HepG2 (cell line): ENCODE data around the gene EPN3. TPM values are rescaled to one million over a fixed set of nuclear protein-coding genes. Genes with fewer than 3 reads are reported as not detected.

ENCODE experiments used
- IRX3 ChIP-seq: sonication (generic); formaldehyde crosslinking; IDR thresholded peaks from 2 replicates; pipeline ENCODE4 v1.8.1; 2023; ENCODE audit warnings: mild to moderate bottlenecking, low read depth, missing genetic modification reagents, borderline replicate concordance
- KDM3A ChIP-seq: IDR thresholded peaks from 2 replicates; pipeline ENCODE4 v1.6.1; 2018; ENCODE audit warnings: low read depth, missing compliant biosample characterization
- MAFK ChIP-seq, 2 experiments: IDR thresholded peaks in 1 of 2; conservative IDR thresholded peaks in 1 of 2; 2 replicates each; pipeline ENCODE4 v1.6.1; 2011; ENCODE audit warnings: improper control_type of control experiment in 2 of 2, low read length in 2 of 2
- MTA1 ChIP-seq: sonication (generic); formaldehyde crosslinking; IDR thresholded peaks from 2 replicates; pipeline ENCODE4 v1.4.0; 2020; ENCODE audit warnings: missing genetic modification reagents, mild to moderate bottlenecking, borderline replicate concordance
- MTF2 ChIP-seq: sonication (generic); formaldehyde crosslinking; IDR thresholded peaks from 2 replicates; pipeline ENCODE4 v1.5.0; 2020; ENCODE audit warnings: missing genetic modification reagents, borderline replicate concordance
- NCOA1 ChIP-seq: sonication (generic); formaldehyde crosslinking; IDR thresholded peaks from 2 replicates; pipeline ENCODE4 v1.9.0; 2021; ENCODE audit warnings: missing genetic modification reagents
- PAX8 ChIP-seq: sonication (generic); formaldehyde crosslinking; IDR thresholded peaks from 2 replicates; pipeline ENCODE4 v1.8.0; 2022; ENCODE audit warnings: mild to moderate bottlenecking, missing genetic modification reagents, borderline replicate concordance
- U2AF2 ChIP-seq: fragments of 200-400 bp; formaldehyde crosslinking; IDR thresholded peaks from 2 replicates; pipeline ENCODE4 v1.6.1; 2017; ENCODE audit warnings: low read depth, mild to moderate bottlenecking, low read length
- ZFYVE20 ChIP-seq: sonication (generic); formaldehyde crosslinking; IDR thresholded peaks from 2 replicates; pipeline ENCODE4 v1.8.0; 2023; ENCODE audit warnings: low read depth, mild to moderate bottlenecking, moderate library complexity, missing genetic modification reagents, borderline replicate concordance
- ZNF224 ChIP-seq: sonication (generic); formaldehyde crosslinking; IDR thresholded peaks from 2 replicates; pipeline ENCODE4 v1.5.0; 2020; ENCODE audit warnings: mild to moderate bottlenecking, missing genetic modification reagents
- ZNF230 ChIP-seq: sonication (generic); formaldehyde crosslinking; IDR thresholded peaks from 2 replicates; pipeline ENCODE4 v1.4.0; 2020; ENCODE audit warnings: mild to moderate bottlenecking, missing genetic modification reagents
- ZNF30 ChIP-seq: sonication (generic); formaldehyde crosslinking; IDR thresholded peaks from 2 replicates; pipeline ENCODE4 v1.5.0; 2020; ENCODE audit warnings: mild to moderate bottlenecking, missing genetic modification reagents
- ZNF441 ChIP-seq: sonication (generic); formaldehyde crosslinking; IDR thresholded peaks from 2 replicates; pipeline ENCODE4 v1.7.0; 2021; ENCODE audit warnings: missing genetic modification reagents, borderline replicate concordance
- ZNF660 ChIP-seq: sonication (generic); formaldehyde crosslinking; IDR thresholded peaks from 2 replicates; pipeline ENCODE4 v1.5.1; 2020; ENCODE audit warnings: mild to moderate bottlenecking, low read depth, missing genetic modification reagents, borderline replicate concordance
- ZNF720 ChIP-seq: sonication (generic); formaldehyde crosslinking; IDR thresholded peaks from 2 replicates; pipeline ENCODE4 v1.4.0; 2020; ENCODE audit warnings: missing genetic modification reagents
- ZNF773 ChIP-seq: sonication (generic); formaldehyde crosslinking; IDR thresholded peaks from 2 replicates; pipeline ENCODE4 v1.4.0; 2020; ENCODE audit warnings: missing genetic modification reagents, borderline replicate concordance
- ZNF776 ChIP-seq: sonication (generic); formaldehyde crosslinking; IDR thresholded peaks from 2 replicates; pipeline ENCODE4 v1.4.0; 2020; ENCODE audit warnings: mild to moderate bottlenecking, missing genetic modification reagents
- polyA plus RNA-seq, 8 experiments: library from polyadenylated mRNA; depleted of rRNA in 3 of 8; stranded (reverse) in 7 of 8; unstranded in 1 of 8; fragments of >200 nt; fragmentation: Illumina TruSeq in 4 of 8; extraction: Trizol in 4 of 8; gene quantifications; 2 replicates each; pipeline versions ENCODE4 v1.2.1 to v1.2.3, GENCODE V29; 2011 to 2016; ENCODE audit warnings: low read depth in 4 of 8, missing spikeins in 1 of 8, mixed read lengths in 1 of 8; ENCODE audit not compliant: insufficient read depth in 1 of 8
- total RNA-seq, 5 experiments: library from RNA; depleted of rRNA; stranded (reverse); fragments of >200 nt; fragmentation: Illumina TruSeq; extraction: Trizol; gene quantifications; 2 replicates each; pipeline ENCODE4 v1.2.3, GENCODE V29; 2016; ENCODE audit warnings: low read depth in 1 of 5
- TF ChIP-seq, protein P1 (sequence below): sonication (generic); formaldehyde crosslinking; IDR thresholded peaks from 2 replicates; pipeline ENCODE4 v1.5.0; 2020; ENCODE audit warnings: missing genetic modification reagents
- TF ChIP-seq, protein P2 (sequence below): sonication (generic); formaldehyde crosslinking; IDR thresholded peaks from 2 replicates; pipeline ENCODE4 v1.5.1; 2020; ENCODE audit warnings: mild to moderate bottlenecking, missing genetic modification reagents, borderline replicate concordance
- TF ChIP-seq, protein P3 (sequence below): sonication (generic); formaldehyde crosslinking; IDR thresholded peaks from 2 replicates; pipeline ENCODE4 v1.4.0; 2020; ENCODE audit warnings: mild to moderate bottlenecking, missing genetic modification reagents
- TF ChIP-seq, protein P4 (sequence below): sonication (generic); formaldehyde crosslinking; IDR thresholded peaks from 2 replicates; pipeline ENCODE4 v1.4.0; 2020; ENCODE audit warnings: missing genetic modification reagents, borderline replicate concordance
- TF ChIP-seq, protein P5 (sequence below): sonication (generic); formaldehyde crosslinking; IDR thresholded peaks from 2 replicates; pipeline ENCODE4 v1.5.1; 2020; ENCODE audit warnings: missing genetic modification reagents, mild to moderate bottlenecking, borderline replicate concordance

The EPN3 gene
- total and polyA plus RNA-seq, 2 of the 13 experiments (the other 11 are each of a cell fraction or from before 2014, with no cell fraction given), result 0.11 to 0.95 TPM

DNA sequence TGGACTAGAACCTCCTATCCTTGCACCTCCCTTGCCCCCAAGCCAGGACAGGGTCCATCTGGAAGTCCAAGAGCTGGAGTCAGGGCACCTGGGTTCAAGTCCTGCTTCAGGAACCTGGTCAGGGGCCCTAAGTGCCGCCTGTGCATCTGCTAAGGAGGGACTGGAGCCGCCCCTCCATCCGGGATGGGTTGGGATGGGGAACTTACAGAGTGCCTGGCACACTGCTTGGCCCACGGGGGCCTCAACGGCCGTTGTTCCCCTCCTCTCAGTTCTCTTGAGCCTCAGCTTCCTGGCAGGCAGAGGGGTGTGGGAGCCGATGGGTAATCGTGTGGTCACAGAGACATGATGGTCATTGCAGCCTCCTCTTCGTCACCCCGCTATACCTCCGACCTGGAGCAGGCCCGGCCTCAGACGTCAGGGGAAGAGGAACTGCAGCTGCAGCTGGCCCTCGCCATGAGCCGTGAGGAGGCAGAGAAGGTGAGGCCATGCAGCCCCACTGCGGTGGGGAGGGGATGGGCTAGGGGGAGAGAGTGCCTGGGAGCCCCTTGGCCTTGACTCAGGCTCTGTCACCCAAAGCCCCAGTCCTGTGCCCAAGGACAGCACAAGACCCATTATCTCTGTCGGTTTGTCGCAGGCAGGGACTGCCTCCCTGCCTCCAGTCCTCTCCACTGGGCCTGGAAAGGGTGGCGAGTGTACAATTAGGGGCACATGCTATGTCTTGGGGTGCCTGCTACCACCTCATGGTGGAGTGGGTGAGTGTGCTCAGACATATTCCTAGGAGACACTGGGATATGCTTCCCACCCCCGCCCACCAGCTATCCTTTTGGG, 5.4 kb downstream of the EPN3 start (continued):
- TF ChIP-seq, protein P1, sequence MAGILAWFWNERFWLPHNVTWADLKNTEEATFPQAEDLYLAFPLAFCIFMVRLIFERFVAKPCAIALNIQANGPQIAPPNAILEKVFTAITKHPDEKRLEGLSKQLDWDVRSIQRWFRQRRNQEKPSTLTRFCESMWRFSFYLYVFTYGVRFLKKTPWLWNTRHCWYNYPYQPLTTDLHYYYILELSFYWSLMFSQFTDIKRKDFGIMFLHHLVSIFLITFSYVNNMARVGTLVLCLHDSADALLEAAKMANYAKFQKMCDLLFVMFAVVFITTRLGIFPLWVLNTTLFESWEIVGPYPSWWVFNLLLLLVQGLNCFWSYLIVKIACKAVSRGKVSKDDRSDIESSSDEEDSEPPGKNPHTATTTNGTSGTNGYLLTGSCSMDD (CRISPR knock-in tag), result no peak
- TF ChIP-seq, protein P2, sequence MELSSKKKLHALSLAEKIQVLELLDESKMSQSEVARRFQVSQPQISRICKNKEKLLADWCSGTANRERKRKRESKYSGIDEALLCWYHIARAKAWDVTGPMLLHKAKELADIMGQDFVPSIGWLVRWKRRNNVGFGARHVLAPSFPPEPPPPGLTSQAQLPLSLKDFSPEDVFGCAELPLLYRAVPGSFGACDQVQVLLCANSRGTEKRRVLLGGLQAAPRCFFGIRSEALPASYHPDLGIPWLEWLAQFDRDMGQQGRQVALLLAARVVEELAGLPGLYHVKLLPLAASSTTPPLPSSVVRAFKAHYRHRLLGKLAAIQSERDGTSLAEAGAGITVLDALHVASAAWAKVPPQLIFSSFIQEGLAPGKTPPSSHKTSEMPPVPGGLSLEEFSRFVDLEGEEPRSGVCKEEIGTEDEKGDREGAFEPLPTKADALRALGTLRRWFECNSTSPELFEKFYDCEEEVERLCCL (CRISPR knock-in tag), result no peak
- TF ChIP-seq, protein P3, sequence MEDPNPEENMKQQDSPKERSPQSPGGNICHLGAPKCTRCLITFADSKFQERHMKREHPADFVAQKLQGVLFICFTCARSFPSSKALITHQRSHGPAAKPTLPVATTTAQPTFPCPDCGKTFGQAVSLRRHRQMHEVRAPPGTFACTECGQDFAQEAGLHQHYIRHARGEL (CRISPR knock-in tag), result no peak
- TF ChIP-seq ZNF660 (CRISPR knock-in tag) (no peak), U2AF2 (no peak), ZNF441 (CRISPR knock-in tag) (0 out of 2 replicates have a peak, but pooled peaks have one; percentile 0), ZNF30 (CRISPR knock-in tag) (no peak), MTF2 (CRISPR knock-in tag) (no peak), ZNF224 (CRISPR knock-in tag) (no peak), ZNF773 (CRISPR knock-in tag) (no peak), IRX3 (CRISPR knock-in tag) (no peak), ZNF776 (CRISPR knock-in tag) (peak; percentile 73; the same call in 1 of the 2 replicates), PAX8 (CRISPR knock-in tag) (no peak), ZNF720 (CRISPR knock-in tag) (no peak), MTA1 (CRISPR knock-in tag) (no peak; the same call in 1 of the 2 replicates), KDM3A (no peak), MAFK (conservative IDR thresholded peaks at IDR 0.05 in 1 of 2, IDR thresholded peaks at IDR 0.05 in 1 of 2; ENCODE audit: low read length in 2 of 2) (no peak), ZFYVE20 (CRISPR knock-in tag) (no peak), NCOA1 (CRISPR knock-in tag) (no peak), ZNF230 (no peak)
- TF ChIP-seq, protein P4, sequence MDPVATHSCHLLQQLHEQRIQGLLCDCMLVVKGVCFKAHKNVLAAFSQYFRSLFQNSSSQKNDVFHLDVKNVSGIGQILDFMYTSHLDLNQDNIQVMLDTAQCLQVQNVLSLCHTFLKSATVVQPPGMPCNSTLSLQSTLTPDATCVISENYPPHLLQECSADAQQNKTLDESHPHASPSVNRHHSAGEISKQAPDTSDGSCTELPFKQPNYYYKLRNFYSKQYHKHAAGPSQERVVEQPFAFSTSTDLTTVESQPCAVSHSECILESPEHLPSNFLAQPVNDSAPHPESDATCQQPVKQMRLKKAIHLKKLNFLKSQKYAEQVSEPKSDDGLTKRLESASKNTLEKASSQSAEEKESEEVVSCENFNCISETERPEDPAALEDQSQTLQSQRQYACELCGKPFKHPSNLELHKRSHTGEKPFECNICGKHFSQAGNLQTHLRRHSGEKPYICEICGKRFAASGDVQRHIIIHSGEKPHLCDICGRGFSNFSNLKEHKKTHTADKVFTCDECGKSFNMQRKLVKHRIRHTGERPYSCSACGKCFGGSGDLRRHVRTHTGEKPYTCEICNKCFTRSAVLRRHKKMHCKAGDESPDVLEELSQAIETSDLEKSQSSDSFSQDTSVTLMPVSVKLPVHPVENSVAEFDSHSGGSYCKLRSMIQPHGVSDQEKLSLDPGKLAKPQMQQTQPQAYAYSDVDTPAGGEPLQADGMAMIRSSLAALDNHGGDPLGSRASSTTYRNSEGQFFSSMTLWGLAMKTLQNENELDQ, result no peak
- TF ChIP-seq, protein P5, sequence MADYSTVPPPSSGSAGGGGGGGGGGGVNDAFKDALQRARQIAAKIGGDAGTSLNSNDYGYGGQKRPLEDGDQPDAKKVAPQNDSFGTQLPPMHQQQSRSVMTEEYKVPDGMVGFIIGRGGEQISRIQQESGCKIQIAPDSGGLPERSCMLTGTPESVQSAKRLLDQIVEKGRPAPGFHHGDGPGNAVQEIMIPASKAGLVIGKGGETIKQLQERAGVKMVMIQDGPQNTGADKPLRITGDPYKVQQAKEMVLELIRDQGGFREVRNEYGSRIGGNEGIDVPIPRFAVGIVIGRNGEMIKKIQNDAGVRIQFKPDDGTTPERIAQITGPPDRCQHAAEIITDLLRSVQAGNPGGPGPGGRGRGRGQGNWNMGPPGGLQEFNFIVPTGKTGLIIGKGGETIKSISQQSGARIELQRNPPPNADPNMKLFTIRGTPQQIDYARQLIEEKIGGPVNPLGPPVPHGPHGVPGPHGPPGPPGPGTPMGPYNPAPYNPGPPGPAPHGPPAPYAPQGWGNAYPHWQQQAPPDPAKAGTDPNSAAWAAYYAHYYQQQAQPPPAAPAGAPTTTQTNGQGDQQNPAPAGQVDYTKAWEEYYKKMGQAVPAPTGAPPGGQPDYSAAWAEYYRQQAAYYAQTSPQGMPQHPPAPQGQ (CRISPR knock-in tag), result no peak
